Measurements from ENCODE around the gene NNT. TPM values are rescaled to one million over a fixed set of nuclear protein-coding genes. Genes with fewer than 3 reads are reported as not detected.

Gene NNT
- total and polyA plus RNA-seq, 2 of the 8 experiments (the other 6 are each of a cell fraction or from before 2014, with no cell fraction given): 11.0 to 22.2 TPM

DNA sequence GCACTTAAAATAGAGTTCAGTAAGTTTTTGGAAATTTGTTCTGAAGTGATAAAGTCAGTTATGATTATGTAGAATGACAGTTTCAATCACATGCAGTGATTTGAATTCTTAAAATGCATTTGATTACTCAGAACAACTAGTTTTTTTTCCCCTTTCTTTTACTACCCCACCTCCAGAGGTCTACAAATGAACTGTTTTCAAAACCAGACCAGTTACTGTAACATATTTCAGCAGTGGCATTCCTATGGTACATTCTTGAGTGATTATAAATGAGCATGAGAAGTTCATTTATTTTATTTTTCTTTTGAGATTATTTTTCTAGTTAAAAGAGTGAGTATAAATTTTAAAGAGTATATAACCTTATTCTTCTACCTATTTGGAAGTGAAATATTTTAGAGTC lies 71.6 kb downstream of the NNT start:
- Histone ChIP-seq H4K5ac (ENCODE audit: insufficient read length, low read depth, low read length) (no peak overlapping the region), H3K23ac (ENCODE audit: insufficient read length) (no peak overlapping the region), H2AK5ac (ENCODE audit: low read depth, low read length) (no peak overlapping the region), H2BK12ac (ENCODE audit: low read depth, low read length) (no peak overlapping the region), H3K4me3 (ENCODE audit: extremely low read depth in 1 of 4, insufficient read depth in 2 of 4, low read depth in 3 of 4, low read length in 4 of 4) (no peak overlapping the region), H3K18ac (ENCODE audit: extremely low read depth, low read length) (no peak overlapping the region), H3K27ac (ENCODE audit: low read depth, low read length) (no peak overlapping the region), H3K36me3 (ENCODE audit: control insufficient read depth in 2 of 4, insufficient read depth in 4 of 4, low read length in 3 of 4) (no peaks in the 10 kb centered on the region), H3K4me1 (replicated peaks in 1 of 4; ENCODE audit: control insufficient read depth in 3 of 4, insufficient read depth in 4 of 4, low read length in 3 of 4) (no peaks in the 10 kb centered on the region), H4K8ac (ENCODE audit: extremely low read depth, insufficient read depth, low read length) (no peak overlapping the region), H3K79me1 (ENCODE audit: low read depth, low read length) (no peaks in the 10 kb centered on the region), H2BK20ac (ENCODE audit: low read length) (no peak overlapping the region), H3K14ac (ENCODE audit: insufficient read length) (no peak overlapping the region), H3K23me2 (ENCODE audit: low read depth, low read length) (no peaks in the 10 kb centered on the region), H3K4me2 (ENCODE audit: insufficient read depth in 1 of 2, low read depth in 2 of 2, low read length in 2 of 2) (no peak overlapping the region), H3K27me3 (replicated peaks in 1 of 4; ENCODE audit: control insufficient read depth in 3 of 4, extremely low read depth in 1 of 4, insufficient read depth in 3 of 4, low read length in 3 of 4) (no peaks in the 10 kb centered on the region), H3K56ac (replicated peaks; ENCODE audit: insufficient read length, low read depth, low read length) (no peak overlapping the region), H4K20me1 (replicated peaks in 1 of 2; ENCODE audit: control insufficient read depth in 1 of 2, insufficient read depth in 2 of 2, low read length in 2 of 2) (no peaks in the 10 kb centered on the region), H2BK15ac (ENCODE audit: low read length) (no peak overlapping the region), H2BK120ac (replicated peaks; ENCODE audit: low read depth, low read length) (no peak overlapping the region), H3K9ac (replicated peaks in 1 of 4; ENCODE audit: extremely low read depth in 1 of 4, low read depth in 3 of 4, low read length in 3 of 4) (no peak overlapping the region), H3K9me3 (ENCODE audit: insufficient read depth in 2 of 2, low read depth in 1 of 2, low read length in 1 of 2) (no peaks in the 10 kb centered on the region; a peak in 1 of 4 replicates), H3K4ac (replicated peaks; ENCODE audit: insufficient read length, low read depth, low read length) (no peak overlapping the region), H2BK5ac (ENCODE audit: low read depth, low read length) (no peak overlapping the region), H3K79me2 (ENCODE audit: control insufficient read depth in 1 of 2, insufficient read depth in 2 of 2, low read length in 2 of 2) (no peaks in the 10 kb centered on the region), H4K91ac (replicated peaks; ENCODE audit: insufficient read length, low read length) (no peak overlapping the region), H2AFZ (ENCODE audit: low read length) (no peak overlapping the region)
- no peak for TF ChIP-seq CHD1 (IDR thresholded peaks at IDR 0.05; ENCODE audit: low read depth, low read length)
- TF ChIP-seq HDAC6 (IDR thresholded peaks at IDR 0.05; ENCODE audit: low read depth, low read length): no peak
- TF ChIP-seq RXRA (IDR thresholded peaks at IDR 0.05; ENCODE audit: insufficient read depth, low read depth, low read length): no peak
- TF ChIP-seq KDM5A (IDR thresholded peaks at IDR 0.05; ENCODE audit: low read length): no peak
- TF ChIP-seq HDAC2 (IDR thresholded peaks at IDR 0.05; ENCODE audit: borderline replicate concordance in 1 of 2, low read depth in 2 of 2, low read length in 2 of 2): no peak
- no peak for TF ChIP-seq KDM1A (IDR thresholded peaks at IDR 0.05; ENCODE audit: borderline replicate concordance, low read length)
- TF ChIP-seq SP2 (IDR thresholded peaks at IDR 0.05; ENCODE audit: low read length): no peak
- no peak for TF ChIP-seq ASH2L (IDR thresholded peaks at IDR 0.05; ENCODE audit: low read length)
- no peak for TF ChIP-seq KDM4A (IDR thresholded peaks at IDR 0.05; ENCODE audit: low read depth, low read length, severe bottlenecking)
- no peak for TF ChIP-seq JUN (IDR thresholded peaks at IDR 0.05; ENCODE audit: low read depth, low read length)
- no peak for FAIRE-seq
- ChIA-PET POLR2A (ENCODE audit: partially characterized antibody) (no interaction called here), CTCF (ENCODE audit: partially characterized antibody) (no interaction called here)
- no peak for DNase-seq (ENCODE audit: low read depth in 1 of 2, low spot score in 2 of 2)
